Measurements from ENCODE around the gene RBM19.

Gene RBM19

DNA sequence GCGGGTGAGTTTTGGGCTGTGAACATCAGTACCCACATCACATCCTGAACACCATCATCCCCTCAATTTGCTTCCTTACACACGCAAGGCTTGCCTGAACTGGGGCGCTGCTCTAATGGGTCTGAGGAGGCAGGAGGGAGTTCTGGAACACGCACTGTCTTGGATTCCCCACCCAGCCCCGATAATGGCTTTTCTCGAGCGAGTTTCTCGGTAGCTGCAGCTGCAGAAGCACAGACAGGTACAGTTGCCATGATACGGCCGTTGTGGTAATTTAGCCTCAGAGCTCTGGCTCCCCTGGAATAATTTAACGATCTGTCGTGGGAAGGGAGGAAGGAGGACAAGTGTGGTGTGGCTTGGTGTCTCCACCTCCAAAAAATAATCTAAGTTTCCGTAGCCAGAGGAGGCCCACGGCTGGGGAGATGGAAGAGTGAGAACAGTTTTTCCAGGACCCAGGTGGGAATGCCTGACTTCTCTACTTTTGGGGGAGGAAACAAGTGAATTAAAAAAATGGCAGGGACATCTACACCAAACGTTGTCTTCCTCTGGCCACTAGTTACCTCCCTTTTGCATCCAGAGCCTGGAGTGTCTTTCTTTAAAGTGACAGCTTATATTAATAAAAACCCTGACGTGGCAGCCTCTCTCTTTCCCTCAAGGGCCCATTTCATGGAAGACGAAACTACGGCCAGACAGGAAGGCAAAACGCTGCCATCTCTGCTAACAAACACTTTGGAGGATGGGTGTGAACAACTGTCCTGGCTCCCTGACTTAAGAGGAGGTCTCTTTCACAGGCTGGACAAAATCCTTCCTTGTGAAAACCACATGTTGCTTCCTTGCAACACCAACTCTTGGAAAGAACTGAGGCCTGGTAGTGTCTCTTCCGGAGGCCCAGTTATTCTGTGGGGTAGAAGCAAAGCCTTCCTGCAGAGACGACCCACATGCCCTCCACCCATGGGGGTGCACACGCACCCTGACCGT, 84.8 kb downstream of the RBM19 start:
- Histone ChIP-seq H3K9me3 (no peaks in the 10 kb centered on the region), H3K27ac (no peak overlapping the region), H3K27me3 (no peaks in the 10 kb centered on the region), H3K36me3 (no peaks in the 10 kb centered on the region), H3K4me1 (ENCODE audit: control insufficient read depth in 1 of 2, insufficient read depth in 1 of 2, low read depth in 1 of 2, low read length in 1 of 2) (no peaks in the 10 kb centered on the region), H3K4me3 (ENCODE audit: low read depth in 1 of 2, low read length in 1 of 2) (no peak overlapping the region)
- TF ChIP-seq CTCF (IDR thresholded peaks at IDR 0.05), result no peak

DNA sequence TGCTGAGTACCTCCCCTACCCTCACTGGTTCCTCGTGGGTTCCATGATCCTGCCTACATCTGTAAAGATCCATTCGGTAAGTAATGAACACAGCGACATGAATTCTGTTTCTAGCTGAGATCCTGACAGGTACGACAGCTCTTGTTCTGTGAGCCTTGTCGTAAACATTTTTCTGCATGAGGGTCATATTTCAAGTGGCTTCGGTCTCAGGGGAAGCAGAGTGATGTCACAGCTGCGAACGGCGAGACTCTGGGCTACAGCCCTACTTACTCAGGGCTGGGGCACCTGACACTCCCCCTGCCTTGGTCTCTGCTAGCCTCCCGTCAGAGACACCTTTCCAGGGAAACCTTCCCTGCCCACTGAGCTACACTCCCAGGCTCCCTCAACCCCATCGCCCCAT, 85.8 kb downstream of the RBM19 start:
- H3K4me3 ChIP-seq (ENCODE audit: low read depth in 1 of 2, low read length in 1 of 2), result no peak overlapping the region
- no peaks in the 10 kb centered on the region for H3K36me3 ChIP-seq
- TF ChIP-seq CTCF (IDR thresholded peaks at IDR 0.05), result no peak
- H3K4me1 ChIP-seq (ENCODE audit: control insufficient read depth in 1 of 2, insufficient read depth in 1 of 2, low read depth in 1 of 2, low read length in 1 of 2), result no peaks in the 10 kb centered on the region
- no peak overlapping the region for H3K27ac ChIP-seq
- no peaks in the 10 kb centered on the region for H3K9me3 ChIP-seq
- no peaks in the 10 kb centered on the region for H3K27me3 ChIP-seq

DNA sequence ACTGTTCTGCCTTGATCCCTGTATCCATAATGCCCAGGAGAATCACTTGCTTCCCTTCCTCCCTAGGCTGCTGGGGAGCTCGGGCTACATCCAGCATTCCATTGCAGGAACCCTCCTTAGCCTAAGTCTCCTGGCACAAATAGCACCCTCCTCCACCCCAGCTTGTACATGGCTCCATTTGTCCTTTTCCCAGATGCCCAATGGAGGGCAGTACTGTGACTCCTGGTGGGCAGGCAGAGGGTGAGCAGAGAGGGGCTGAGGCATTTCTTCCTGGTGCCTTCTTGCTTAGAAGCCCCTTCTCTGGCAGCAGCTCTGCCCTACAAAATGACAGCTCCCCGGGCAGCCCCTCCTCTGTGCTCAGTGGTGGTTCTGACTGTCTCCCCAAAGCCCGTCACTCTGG, 86.5 kb downstream of the RBM19 start:
- H3K4me1 ChIP-seq (ENCODE audit: control insufficient read depth in 1 of 2, insufficient read depth in 1 of 2, low read depth in 1 of 2, low read length in 1 of 2), result no peaks in the 10 kb centered on the region
- H3K4me3 ChIP-seq (ENCODE audit: low read depth in 1 of 2, low read length in 1 of 2), result no peak overlapping the region
- no peak for TF ChIP-seq CTCF (IDR thresholded peaks at IDR 0.05)
- H3K27ac ChIP-seq, result no peak overlapping the region
- no peaks in the 10 kb centered on the region for H3K9me3 ChIP-seq
- H3K36me3 ChIP-seq, result no peaks in the 10 kb centered on the region
- no peaks in the 10 kb centered on the region for H3K27me3 ChIP-seq

DNA sequence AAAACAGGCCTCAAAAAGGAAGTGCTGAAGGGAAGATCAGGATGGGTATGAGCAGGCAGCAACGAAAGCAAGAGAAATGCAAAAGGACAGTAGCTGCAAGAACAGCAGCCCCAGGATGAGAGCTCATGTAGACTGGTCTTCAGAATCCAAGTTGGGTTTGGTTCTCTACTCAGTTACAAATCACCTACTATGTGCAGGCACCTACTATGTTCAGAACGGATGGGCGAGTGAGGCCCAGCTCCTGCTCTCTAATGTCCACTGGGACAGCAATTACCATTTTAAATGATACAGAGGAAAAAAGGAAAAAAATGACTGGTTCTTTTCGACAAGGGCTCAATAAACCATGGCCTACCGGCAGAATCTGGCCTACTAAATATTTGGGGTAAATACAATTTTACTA, 88.5 kb downstream of the RBM19 start:
- no peaks in the 10 kb centered on the region for H3K36me3 ChIP-seq
- H3K27ac ChIP-seq, result no peak overlapping the region
- H3K4me3 ChIP-seq (ENCODE audit: low read depth in 1 of 2, low read length in 1 of 2), result no peak overlapping the region
- no peaks in the 10 kb centered on the region for H3K4me1 ChIP-seq (ENCODE audit: control insufficient read depth in 1 of 2, insufficient read depth in 1 of 2, low read depth in 1 of 2, low read length in 1 of 2)
- no peak for TF ChIP-seq CTCF (IDR thresholded peaks at IDR 0.05)
- H3K27me3 ChIP-seq, result no peaks in the 10 kb centered on the region
- H3K9me3 ChIP-seq, result no peaks in the 10 kb centered on the region

DNA sequence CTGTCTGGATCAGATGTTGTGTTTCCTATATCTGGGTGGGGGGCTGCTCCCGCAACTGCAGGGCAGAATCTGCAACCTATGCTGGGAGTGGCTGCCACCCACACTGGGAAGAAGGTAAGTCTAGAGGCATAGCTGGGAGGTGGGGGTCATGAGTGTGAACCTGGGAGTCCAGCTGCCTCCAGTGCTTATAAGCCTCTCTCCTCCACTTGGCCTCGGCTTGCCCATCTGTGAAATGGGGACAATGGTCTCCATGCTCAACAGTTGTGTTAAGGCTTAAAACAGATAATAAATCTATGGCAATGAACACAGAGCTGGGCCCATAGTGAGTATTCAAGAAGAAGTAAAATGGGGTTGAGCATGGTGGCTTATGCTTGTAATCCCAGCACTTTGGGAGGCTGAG, 90.0 kb downstream of the RBM19 start:
- Histone ChIP-seq H3K36me3 (no peaks in the 10 kb centered on the region), H3K27me3 (no peaks in the 10 kb centered on the region), H3K9me3 (no peaks in the 10 kb centered on the region), H3K27ac (no peak overlapping the region), H3K4me3 (ENCODE audit: low read depth in 1 of 2, low read length in 1 of 2) (no peak overlapping the region), H3K4me1 (ENCODE audit: control insufficient read depth in 1 of 2, insufficient read depth in 1 of 2, low read depth in 1 of 2, low read length in 1 of 2) (no peaks in the 10 kb centered on the region)
- TF ChIP-seq CTCF (IDR thresholded peaks at IDR 0.05), result no peak

Data from neutrophil (primary cell).